IMR-90 (cell line): ENCODE data around the gene FLYWCH1. TPM values are rescaled to one million over a fixed set of nuclear protein-coding genes. Genes with fewer than 3 reads are reported as not detected.

Source experiments
- ATAC-seq: fragments of 200-7000 bp; cut with Tn5 transposase; 2 replicates; pipeline ENCODE4 v1.9.1; 2020; ENCODE audit warnings: low read depth, mild to moderate bottlenecking, moderate library complexity
- BruUV-seq: library from RNA; stranded (reverse); fragments of 400-500 nt; replicated peaks from 2 replicates; lab custom pipeline; 2021; lab: Mats Ljungman, UMichigan
- CTCF ChIA-PET: fragments of 300-600 bp; formaldehyde crosslinking; extraction: SDS; loops from one replicate; lab custom pipeline; 2021; ENCODE audit warnings: antibody characterized with exemption; lab: Yijun Ruan, JAX
- POLR2A ChIA-PET: fragments of 300-600 bp; sonication (Branson Sonifier 250); formaldehyde crosslinking; loops from one replicate; lab custom pipeline; 2022; ENCODE audit warnings: antibody characterized with exemption; ENCODE audit not compliant: unreplicated experiment; lab: Charles Lee
- DNase-seq: peaks from one replicate; pipeline ENCODE4 v3.0.0; 2013
- H2AFZ ChIP-seq: replicated peaks from 2 replicates; pipeline ENCODE3; 2013; ENCODE audit warnings: low read length, mild to moderate bottlenecking; ENCODE audit not compliant: poor library complexity
- H2AK5ac ChIP-seq: 2 replicates; pipeline ENCODE4 v1.6.1; 2013; ENCODE audit warnings: low read depth, low read length, inconsistent platforms
- H2AK9ac ChIP-seq: replicated peaks from 2 replicates; pipeline ENCODE3; 2013; ENCODE audit warnings: mild to moderate bottlenecking, low read depth, low read length, moderate library complexity; ENCODE audit not compliant: poor library complexity
- H2BK120ac ChIP-seq: 2 replicates; pipeline ENCODE4 v1.6.1; 2013; ENCODE audit warnings: low read depth, low read length, inconsistent platforms
- H2BK15ac ChIP-seq: 3 replicates; pipeline ENCODE4 v1.6.1; 2013; ENCODE audit warnings: low read depth, low read length, inconsistent platforms
- H2BK20ac ChIP-seq: 2 replicates; pipeline ENCODE4 v1.6.1; 2013; ENCODE audit warnings: low read depth, mild to moderate bottlenecking, inconsistent platforms, low read length, moderate library complexity
- H2BK5ac ChIP-seq: 2 replicates; pipeline ENCODE4 v1.6.1; 2013; ENCODE audit warnings: mild to moderate bottlenecking, low read depth, low read length, inconsistent platforms; ENCODE audit not compliant: poor library complexity, severe bottlenecking
- H3K14ac ChIP-seq: replicated peaks from 2 replicates; pipeline ENCODE4 v1.6.1; 2013; ENCODE audit warnings: low read depth, low read length, inconsistent platforms
- H3K18ac ChIP-seq: 2 replicates; pipeline ENCODE4 v1.6.1; 2013; ENCODE audit warnings: low read depth, low read length, control low read depth
- H3K23ac ChIP-seq: 2 replicates; pipeline ENCODE4 v1.6.1; 2013; ENCODE audit warnings: low read depth, low read length, inconsistent platforms
- H3K27ac ChIP-seq: 2 replicates; pipeline ENCODE4 v1.5.1; 2013; ENCODE audit warnings: mild to moderate bottlenecking, control low read depth, low read length; ENCODE audit not compliant: insufficient read depth
- H3K27me3 ChIP-seq: 2 replicates; pipeline ENCODE4 v1.6.1; 2013; ENCODE audit warnings: low read length; ENCODE audit not compliant: control insufficient read depth, insufficient read depth
- H3K36me3 ChIP-seq: 2 replicates; pipeline ENCODE4 v1.6.1; 2013; ENCODE audit warnings: low read length, mixed read lengths; ENCODE audit not compliant: control insufficient read depth, insufficient read depth
- H3K4ac ChIP-seq: 2 replicates; pipeline ENCODE4 v1.6.1; 2013; ENCODE audit warnings: low read depth, low read length, inconsistent platforms
- H3K4me1 ChIP-seq: 2 replicates; pipeline ENCODE4 v1.6.1; 2013; ENCODE audit warnings: low read length, mixed read lengths; ENCODE audit not compliant: control insufficient read depth, insufficient read depth
- H3K4me2 ChIP-seq: 2 replicates; pipeline ENCODE4 v1.6.1; 2013; ENCODE audit warnings: low read depth, mild to moderate bottlenecking, control low read depth, low read length, moderate library complexity
- H3K4me3 ChIP-seq: 2 replicates; pipeline ENCODE4 v1.5.1; 2013; ENCODE audit warnings: low read depth, mild to moderate bottlenecking, control low read depth, low read length, moderate library complexity; ENCODE audit not compliant: insufficient read depth
- H3K56ac ChIP-seq: 2 replicates; pipeline ENCODE4 v1.6.1; 2013; ENCODE audit warnings: low read length, inconsistent platforms; ENCODE audit not compliant: insufficient read depth; ENCODE audit errors: extremely low read depth
- H3K79me1 ChIP-seq, 2 experiments: 2 replicates each; pipeline ENCODE4 v1.6.1; 2013; ENCODE audit warnings: low read length in 2 of 2, inconsistent platforms in 1 of 2, low read depth in 1 of 2
- H3K9ac ChIP-seq: 2 replicates; pipeline ENCODE4 v1.6.1; 2013; ENCODE audit warnings: low read depth, low read length, control low read depth
- H3K9me1 ChIP-seq: 2 replicates; pipeline ENCODE4 v1.6.1; 2013; ENCODE audit warnings: low read length, inconsistent platforms; ENCODE audit not compliant: insufficient read depth
- H3K9me3 ChIP-seq: 2 replicates; pipeline ENCODE4 v1.6.1; 2013; ENCODE audit warnings: low read length; ENCODE audit not compliant: control insufficient read depth, insufficient read depth
- H4K20me1 ChIP-seq: 2 replicates; pipeline ENCODE4 v1.6.1; 2013; ENCODE audit warnings: low read length, inconsistent platforms; ENCODE audit not compliant: insufficient read depth
- H4K5ac ChIP-seq: 2 replicates; pipeline ENCODE4 v1.6.1; 2013; ENCODE audit warnings: mild to moderate bottlenecking, low read depth, low read length, control low read depth
- H4K8ac ChIP-seq, 2 experiments: 2 replicates each; pipeline ENCODE4 v1.6.1; 2013; ENCODE audit warnings: low read depth in 2 of 2, low read length in 2 of 2, control low read depth in 1 of 2, inconsistent platforms in 1 of 2
- H4K91ac ChIP-seq: 2 replicates; pipeline ENCODE4 v1.6.1; 2013; ENCODE audit warnings: low read depth, low read length, inconsistent platforms; ENCODE audit not compliant: insufficient read depth
- FOS ChIP-seq: fragments of 150-350 bp; IDR thresholded peaks from 2 replicates; pipeline ENCODE4 v1.6.1; 2016; ENCODE audit warnings: low read depth, low read length
- MAFK ChIP-seq: IDR thresholded peaks from 2 replicates; pipeline ENCODE4 v1.6.1; 2012; ENCODE audit warnings: low read depth, low read length, improper control_type of control experiment
- POLR2A ChIP-seq: IDR thresholded peaks from 2 replicates; pipeline ENCODE4 v1.6.1; 2012; ENCODE audit warnings: mild to moderate bottlenecking, low read depth, low read length
- RAD21 ChIP-seq: IDR thresholded peaks from 2 replicates; pipeline ENCODE4 v1.6.1; 2012; ENCODE audit warnings: low read length, improper control_type of control experiment
- RFX5 ChIP-seq: IDR thresholded peaks from 2 replicates; pipeline ENCODE4 v1.8.0; 2012; ENCODE audit warnings: low read depth, mild to moderate bottlenecking, low read length, moderate library complexity
- SMC3 ChIP-seq: fragments of 150-350 bp; IDR thresholded peaks from 2 replicates; pipeline ENCODE4 v1.6.1; 2016; ENCODE audit warnings: low read depth, mild to moderate bottlenecking, antibody characterized with exemption, low read length, moderate library complexity
- WGBS, 2 experiments: methylation state at CpG; one replicate each; pipeline versions ENCODE4 v1.1.5 to v1.1.7; 2013; ENCODE audit warnings: missing lambda C conversion rate in 2 of 2; ENCODE audit not compliant: insufficient read length in 1 of 2; ENCODE audit errors: extremely low coverage in 2 of 2; 5-methylcytosine and 5-hydroxymethylcytosine counted together
- dilution Hi-C: fragments of 300-500 bp; cut with HindIII; formaldehyde crosslinking; loops from one replicate; pipeline ENCODE4 v1.14.3; 2018; ENCODE audit warnings: low sequenced_read_pairs; ENCODE audit not compliant: unreplicated experiment
- in situ Hi-C: fragments of 300-500 bp; cut with MboI; formaldehyde crosslinking; loops from 3 replicates; pipeline ENCODE4 v1.14.3; 2019; ENCODE audit warnings: low sequenced_read_pairs, inconsistent platforms, mixed read lengths
- intact Hi-C: fragments of 100-400 bp; cut with micrococcal nuclease; formaldehyde crosslinking; loops from 2 replicates; pipeline ENCODE4 v1.10.0; 2022
- polyA plus RNA-seq, 3 experiments: library from polyadenylated mRNA; depleted of rRNA; stranded (reverse); fragments of >200 nt; gene quantifications; 2 replicates each; pipeline ENCODE4 v1.2.3, GENCODE V29; 2012; ENCODE audit warnings: low replicate concordance in 1 of 3
- total RNA-seq: library from RNA; depleted of rRNA; stranded (reverse); fragments of >200 nt; gene quantifications from 2 replicates; pipeline ENCODE4 v1.2.3, GENCODE V29; 2012
- TF ChIP-seq, protein P1 (sequence below): conservative IDR thresholded peaks from 2 replicates; pipeline ENCODE4 v1.5.1; 2012; ENCODE audit warnings: mild to moderate bottlenecking, low read depth, low read length, improper control_type of control experiment

Gene FLYWCH1
- total and polyA plus RNA-seq, 2 of the 4 experiments (the other 2 are of a cell fraction) = 14.3 to 25.2 TPM

- no TSS peak for BruUV-seq
Observed at GRCh38 chr16:2946649-2947048, 34.9 kb downstream of the FLYWCH1 start.

More at GRCh38 chr16:2946649-2947048, 34.9 kb downstream of the FLYWCH1 start:
- Histone ChIP-seq H3K4me1 (no peaks in the 10 kb centered on the region), H3K9me1 (0 out of 2 replicates have a peak, but pooled peaks cover 3% of the 10 kb centered on the region), H3K9me3 (no peaks in the 10 kb centered on the region), H3K4ac (no peak overlapping the region), H4K20me1 (0 out of 2 replicates have a peak, but pooled peaks cover 8% of the 10 kb centered on the region), H3K27ac (no peak overlapping the region), H2BK15ac (no peak overlapping the region), H2BK20ac (no peak overlapping the region), H3K9ac (no peak overlapping the region), H3K56ac (no peak overlapping the region), H3K79me1 (no peaks in the 10 kb centered on the region), H2AFZ (no peak overlapping the region), H4K91ac (no peak overlapping the region), H3K36me3 (peaks cover 37% of the 10 kb centered on the region), H3K23ac (no peak overlapping the region), H3K27me3 (no peaks in the 10 kb centered on the region), H3K14ac (no peak overlapping the region), H4K5ac (no peak overlapping the region), H2AK9ac (no peak overlapping the region), H3K18ac (no peak overlapping the region), H2AK5ac (no peak overlapping the region), H2BK120ac (no peak overlapping the region), H4K8ac (no peak overlapping the region), H3K4me3 (no peak overlapping the region), H2BK5ac (no peak overlapping the region), H3K4me2 (no peak overlapping the region)
- ATAC-seq = no peak
- intact Hi-C loops (no loop called here), dilution Hi-C loops (no loop called here), in situ Hi-C loops (no loop called here)
- TF ChIP-seq RFX5 (no peak), POLR2A (no peak), MAFK (no peak), SMC3 (no peak), RAD21 (no peak), FOS (no peak)
- TF ChIP-seq, protein P1, sequence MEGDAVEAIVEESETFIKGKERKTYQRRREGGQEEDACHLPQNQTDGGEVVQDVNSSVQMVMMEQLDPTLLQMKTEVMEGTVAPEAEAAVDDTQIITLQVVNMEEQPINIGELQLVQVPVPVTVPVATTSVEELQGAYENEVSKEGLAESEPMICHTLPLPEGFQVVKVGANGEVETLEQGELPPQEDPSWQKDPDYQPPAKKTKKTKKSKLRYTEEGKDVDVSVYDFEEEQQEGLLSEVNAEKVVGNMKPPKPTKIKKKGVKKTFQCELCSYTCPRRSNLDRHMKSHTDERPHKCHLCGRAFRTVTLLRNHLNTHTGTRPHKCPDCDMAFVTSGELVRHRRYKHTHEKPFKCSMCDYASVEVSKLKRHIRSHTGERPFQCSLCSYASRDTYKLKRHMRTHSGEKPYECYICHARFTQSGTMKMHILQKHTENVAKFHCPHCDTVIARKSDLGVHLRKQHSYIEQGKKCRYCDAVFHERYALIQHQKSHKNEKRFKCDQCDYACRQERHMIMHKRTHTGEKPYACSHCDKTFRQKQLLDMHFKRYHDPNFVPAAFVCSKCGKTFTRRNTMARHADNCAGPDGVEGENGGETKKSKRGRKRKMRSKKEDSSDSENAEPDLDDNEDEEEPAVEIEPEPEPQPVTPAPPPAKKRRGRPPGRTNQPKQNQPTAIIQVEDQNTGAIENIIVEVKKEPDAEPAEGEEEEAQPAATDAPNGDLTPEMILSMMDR = no peak
- CTCF ChIA-PET = no interaction called here
- POLR2A ChIA-PET = no interaction called here
- no peak for DNase-seq
- WGBS, 2 experiments = no CpG with 5 or more reads among the region's 4 CpGs
